Parathyroid adenoma (tissue), 2 donors: ENCODE measurements around the gene CISD3.
A peak's percentile ranks its signal among the peaks of the same experiment; 100 is the strongest.

Source experiments
- H2AFZ ChIP-seq: fragments of 300-600 bp; sonication (generic); one replicate; pipeline ENCODE4 v1.7.0; 2017; ENCODE audit warnings: antibody characterized with exemption, mild to moderate bottlenecking
- H3K27ac ChIP-seq: fragments of 300-600 bp; sonication (generic); one replicate; pipeline ENCODE4 v1.7.0; 2017
- H3K27me3 ChIP-seq: fragments of 300-600 bp; sonication (generic); one replicate; pipeline ENCODE4 v1.7.0; 2017; ENCODE audit warnings: low read length; ENCODE audit not compliant: control insufficient read depth, insufficient read depth
- H3K36me3 ChIP-seq: fragments of 300-600 bp; sonication (generic); one replicate; pipeline ENCODE4 v1.7.0; 2017; ENCODE audit warnings: low read length; ENCODE audit not compliant: control insufficient read depth, insufficient read depth
- H3K4me1 ChIP-seq: fragments of 300-600 bp; sonication (generic); one replicate; pipeline ENCODE4 v1.7.0; 2017; ENCODE audit warnings: control low read depth
- H3K4me2 ChIP-seq: fragments of 300-600 bp; sonication (generic); one replicate; pipeline ENCODE4 v1.7.0; 2017; ENCODE audit warnings: low read length
- H3K4me3 ChIP-seq: fragments of 300-600 bp; sonication (generic); one replicate; pipeline ENCODE4 v1.7.0; 2017; ENCODE audit warnings: low read depth, low read length
- H3K79me2 ChIP-seq: fragments of 300-600 bp; sonication (generic); one replicate; pipeline ENCODE4 v1.7.0; 2017; ENCODE audit warnings: control low read depth
- H3K9ac ChIP-seq: fragments of 300-600 bp; sonication (generic); one replicate; pipeline ENCODE4 v1.7.0; 2017; ENCODE audit warnings: mild to moderate bottlenecking
- H3K9me3 ChIP-seq: fragments of 300-600 bp; sonication (generic); one replicate; pipeline ENCODE4 v1.7.0; 2017; ENCODE audit warnings: low read length; ENCODE audit not compliant: control insufficient read depth
- CTCF ChIP-seq: fragments of 300-600 bp; sonication (generic); IDR thresholded peaks from one replicate; pipeline ENCODE4 v1.7.0; 2017; ENCODE audit warnings: antibody characterized with exemption, mild to moderate bottlenecking
- donor health status: primary hyperparathyroidism.

CISD3 gene

DNA sequence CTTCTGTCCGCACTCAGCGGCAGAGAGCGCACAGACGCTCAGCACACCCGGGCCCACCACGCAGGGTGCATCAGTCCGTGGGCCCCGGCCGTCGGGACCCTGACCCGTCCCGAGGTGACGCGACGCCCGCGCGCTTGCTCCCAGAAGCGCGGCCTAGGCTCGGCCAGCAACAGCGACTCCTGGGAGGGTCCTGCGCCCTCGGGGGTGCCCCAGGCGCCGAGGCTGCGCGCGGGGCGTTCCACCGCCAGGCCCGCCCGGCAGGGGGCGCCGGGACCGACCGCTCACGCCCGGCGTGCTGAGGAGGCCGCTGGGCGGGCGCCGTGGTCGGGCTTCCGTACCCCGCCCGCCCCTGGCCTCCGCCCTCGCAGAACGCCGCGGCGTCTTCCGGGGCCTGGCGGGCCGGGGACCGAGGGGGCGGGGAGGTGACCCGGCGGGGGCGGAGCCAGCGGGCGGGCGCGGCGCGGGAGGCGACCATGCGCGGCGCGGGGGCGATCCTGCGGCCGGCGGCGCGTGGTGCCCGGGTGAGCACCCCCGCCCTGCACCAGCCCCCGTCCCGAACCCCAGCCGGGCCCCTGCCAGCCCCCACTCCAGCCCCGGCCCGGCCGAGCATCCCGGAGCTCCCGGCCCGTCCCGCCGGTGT lies at the start of gene CISD3:
CISD3 (plus strand) TSS at position 456 of the 640 bp plus-strand sequence; CDS start at position 474, 18 bp downstream.
- Histone ChIP-seq H3K27me3 (no peaks in the 10 kb centered on the region), H3K36me3 (no peaks in the 10 kb centered on the region), H2AFZ (peak within 1 kb of the TSS; percentile 95), H3K27ac (peak within 1 kb of the TSS; percentile 90), H3K4me2 (peak within 1 kb of the TSS; percentile 97), H3K79me2 (no peaks in the 10 kb centered on the region), H3K9me3 (no peaks in the 10 kb centered on the region), H3K4me1 (peaks cover 22% of the 10 kb centered on the region), H3K9ac (peak within 1 kb of the TSS; percentile 61), H3K4me3 (peak within 1 kb of the TSS; percentile 73)
- peak; percentile 59 for TF ChIP-seq CTCF

- no peaks in the 10 kb centered on the region for H3K36me3 ChIP-seq
- H3K9me3 ChIP-seq: no peaks in the 10 kb centered on the region
- TF ChIP-seq CTCF: no peak
- H2AFZ ChIP-seq: no peak overlapping the region
- H3K79me2 ChIP-seq: no peaks in the 10 kb centered on the region
- H3K4me1 ChIP-seq: no peaks in the 10 kb centered on the region
- no peak overlapping the region for H3K4me3 ChIP-seq
- no peaks in the 10 kb centered on the region for H3K27me3 ChIP-seq
- no peak overlapping the region for H3K4me2 ChIP-seq
- H3K27ac ChIP-seq: no peak overlapping the region
- no peak overlapping the region for H3K9ac ChIP-seq
These were observed 49.0 kb upstream of the CISD3 start for GRCh38 chr17:38681096-38681495.

DNA sequence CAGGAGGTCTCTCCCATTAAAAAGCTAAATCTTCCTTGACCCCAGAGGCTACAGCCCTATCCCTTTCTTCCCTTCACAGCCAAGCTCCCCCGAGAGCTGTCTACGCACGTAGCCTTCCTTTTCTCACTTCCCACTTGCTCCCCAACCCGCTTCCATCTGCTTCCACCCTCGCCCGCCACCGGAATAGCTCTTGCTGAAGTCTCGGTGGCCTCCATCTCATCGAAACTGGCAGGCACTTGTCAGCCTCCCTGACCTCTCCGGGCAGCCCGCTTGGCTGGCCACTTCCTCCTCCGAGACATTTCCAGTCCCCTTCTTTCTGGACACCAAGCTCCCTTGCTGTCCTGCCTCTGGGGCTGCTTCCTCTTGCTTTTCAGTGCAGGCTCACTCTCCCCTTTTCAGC lies 44.6 kb upstream of the CISD3 start:
- H3K4me3 ChIP-seq: no peak overlapping the region
- H2AFZ ChIP-seq: no peak overlapping the region
- H3K4me2 ChIP-seq: no peak overlapping the region
- no peaks in the 10 kb centered on the region for H3K4me1 ChIP-seq
- H3K9me3 ChIP-seq: no peaks in the 10 kb centered on the region
- TF ChIP-seq CTCF: no peak
- H3K36me3 ChIP-seq: no peaks in the 10 kb centered on the region
- H3K79me2 ChIP-seq: no peaks in the 10 kb centered on the region
- no peak overlapping the region for H3K9ac ChIP-seq
- H3K27ac ChIP-seq: no peak overlapping the region
- no peaks in the 10 kb centered on the region for H3K27me3 ChIP-seq

- H3K4me3 ChIP-seq: no peak overlapping the region
- no peaks in the 10 kb centered on the region for H3K27me3 ChIP-seq
- peaks cover 7% of the 10 kb centered on the region for H3K4me1 ChIP-seq
- H3K27ac ChIP-seq: no peak overlapping the region
- H3K9me3 ChIP-seq: no peaks in the 10 kb centered on the region
- no peak for TF ChIP-seq CTCF
- no peak overlapping the region for H2AFZ ChIP-seq
- H3K4me2 ChIP-seq: no peak overlapping the region
- H3K9ac ChIP-seq: no peak overlapping the region
- no peaks in the 10 kb centered on the region for H3K36me3 ChIP-seq
- no peaks in the 10 kb centered on the region for H3K79me2 ChIP-seq
These were observed 42.9 kb upstream of the CISD3 start for GRCh38 chr17:38687286-38687685.

- TF ChIP-seq CTCF: no peak
These were observed 39.8 kb upstream of the CISD3 start for GRCh38 chr17:38690386-38690785.

More at GRCh38 chr17:38690386-38690785, 39.8 kb upstream of the CISD3 start:
- no peaks in the 10 kb centered on the region for H3K9me3 ChIP-seq
- no peak overlapping the region for H3K4me3 ChIP-seq
- no peak overlapping the region for H3K27ac ChIP-seq
- no peak overlapping the region for H2AFZ ChIP-seq
- H3K9ac ChIP-seq: no peak overlapping the region
- H3K27me3 ChIP-seq: no peaks in the 10 kb centered on the region
- no peaks in the 10 kb centered on the region for H3K79me2 ChIP-seq
- no peaks in the 10 kb centered on the region for H3K36me3 ChIP-seq
- no peak overlapping the region for H3K4me2 ChIP-seq
- peaks cover 18% of the 10 kb centered on the region for H3K4me1 ChIP-seq
